Cerebellar cortex (tissue), 1 donor: ENCODE results near the gene ITPRIP.

ENCODE experiments used
- DNase-seq: peaks from one replicate; pipeline ENCODE4 v3.0.0-alpha.2; 2015; ENCODE audit warnings: low spot score

ITPRIP gene, protein sequence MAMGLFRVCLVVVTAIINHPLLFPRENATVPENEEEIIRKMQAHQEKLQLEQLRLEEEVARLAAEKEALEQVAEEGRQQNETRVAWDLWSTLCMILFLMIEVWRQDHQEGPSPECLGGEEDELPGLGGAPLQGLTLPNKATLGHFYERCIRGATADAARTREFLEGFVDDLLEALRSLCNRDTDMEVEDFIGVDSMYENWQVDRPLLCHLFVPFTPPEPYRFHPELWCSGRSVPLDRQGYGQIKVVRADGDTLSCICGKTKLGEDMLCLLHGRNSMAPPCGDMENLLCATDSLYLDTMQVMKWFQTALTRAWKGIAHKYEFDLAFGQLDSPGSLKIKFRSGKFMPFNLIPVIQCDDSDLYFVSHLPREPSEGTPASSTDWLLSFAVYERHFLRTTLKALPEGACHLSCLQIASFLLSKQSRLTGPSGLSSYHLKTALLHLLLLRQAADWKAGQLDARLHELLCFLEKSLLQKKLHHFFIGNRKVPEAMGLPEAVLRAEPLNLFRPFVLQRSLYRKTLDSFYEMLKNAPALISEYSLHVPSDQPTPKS

DNA sequence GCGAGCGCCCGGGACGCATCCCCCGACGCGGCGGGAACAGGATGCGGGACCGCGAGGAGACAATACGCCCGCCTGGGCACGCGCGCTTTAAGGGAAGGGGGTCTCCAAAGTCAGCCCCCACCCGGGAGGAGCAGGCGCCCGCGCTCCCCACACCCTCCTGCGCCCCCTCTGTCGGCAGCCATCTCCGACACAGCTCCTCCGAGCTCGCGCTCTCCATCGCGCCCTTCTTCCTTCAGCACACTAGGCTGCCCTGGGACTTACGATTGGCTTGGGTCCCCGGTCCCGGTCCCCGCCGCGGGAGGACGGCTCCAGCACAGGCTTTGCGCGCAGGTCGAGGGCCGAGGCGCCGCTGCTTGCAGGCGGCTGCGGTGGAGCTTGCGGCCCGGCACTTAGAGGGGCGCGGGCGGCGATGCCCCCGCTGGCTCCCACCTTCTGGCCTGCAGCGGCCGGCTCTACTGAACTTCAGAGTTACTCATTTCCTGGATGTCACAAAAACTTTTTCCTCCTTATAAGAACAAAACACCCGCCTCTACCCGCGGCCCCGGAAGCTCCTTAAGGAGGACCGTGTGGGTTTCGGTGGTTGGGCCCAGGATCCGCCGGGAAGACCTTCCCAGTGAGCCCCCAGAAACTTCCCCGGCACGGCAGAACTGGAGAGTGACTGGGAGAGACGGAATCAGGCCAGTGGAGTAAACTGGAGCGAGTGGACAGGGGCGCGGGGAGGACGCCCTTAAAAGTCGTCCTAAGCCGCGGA is at the start of gene ITPRIP:
Gene ITPRIP, minus strand, starts transcription at position 481 of the 751 bp plus-strand sequence. CDS start 22,414 bp downstream, outside the sequence.
- DNase-seq = peak; percentile 56

DNA sequence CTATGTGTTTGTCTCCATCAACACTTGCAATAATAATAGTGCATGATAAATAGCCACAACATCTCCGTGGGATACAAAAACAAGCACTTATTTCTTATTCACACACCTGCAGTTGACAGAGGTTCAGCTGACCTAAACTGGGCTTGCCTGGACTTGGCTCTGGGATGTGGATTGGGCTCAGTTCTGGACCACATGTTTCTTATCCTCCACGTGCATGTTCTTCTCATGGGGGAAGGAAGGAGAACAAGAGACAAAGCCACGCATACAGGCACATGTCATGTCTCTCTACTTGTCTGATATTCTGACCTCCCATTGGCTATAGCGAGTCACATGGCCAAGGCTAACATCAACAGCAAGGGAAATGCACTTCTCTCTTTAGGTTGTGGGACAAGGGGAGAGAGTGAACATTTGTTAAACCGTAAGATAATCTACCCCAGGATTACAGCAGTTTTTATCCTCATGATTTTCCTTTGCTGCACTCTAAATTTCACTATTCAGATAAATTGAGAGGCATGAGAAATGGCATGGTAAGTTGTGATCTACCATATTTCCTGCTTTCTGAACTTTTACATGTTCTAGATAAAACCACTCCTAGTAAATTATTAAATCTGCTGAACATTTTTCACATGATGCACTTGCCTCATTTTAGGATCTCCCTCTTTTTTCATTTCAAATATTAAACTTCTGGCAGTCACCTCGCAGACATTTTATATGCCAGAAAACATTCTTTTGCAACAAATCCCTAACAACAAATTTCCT is 49.0 kb upstream of the ITPRIP start:
- no peak for DNase-seq

DNA sequence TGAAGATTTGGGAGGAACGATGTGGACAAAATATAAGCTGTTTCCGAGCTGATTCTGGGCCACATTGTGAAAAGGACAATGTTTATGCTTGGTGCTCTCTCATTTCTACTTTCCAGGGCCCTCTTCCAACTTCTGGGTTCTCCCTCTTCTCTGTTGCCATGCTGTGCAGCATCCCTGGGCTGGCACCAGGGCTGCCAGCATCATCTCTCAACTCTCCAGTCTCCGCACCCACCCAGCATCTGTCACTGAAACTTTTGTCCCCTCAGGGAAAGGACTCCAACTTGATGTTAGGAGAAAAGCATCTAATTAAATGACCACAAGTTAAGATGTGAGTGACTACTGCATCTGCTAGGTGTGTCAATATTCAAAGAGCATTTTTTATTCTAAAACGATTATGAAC is 42.1 kb upstream of the ITPRIP start:
- DNase-seq = no peak

DNA sequence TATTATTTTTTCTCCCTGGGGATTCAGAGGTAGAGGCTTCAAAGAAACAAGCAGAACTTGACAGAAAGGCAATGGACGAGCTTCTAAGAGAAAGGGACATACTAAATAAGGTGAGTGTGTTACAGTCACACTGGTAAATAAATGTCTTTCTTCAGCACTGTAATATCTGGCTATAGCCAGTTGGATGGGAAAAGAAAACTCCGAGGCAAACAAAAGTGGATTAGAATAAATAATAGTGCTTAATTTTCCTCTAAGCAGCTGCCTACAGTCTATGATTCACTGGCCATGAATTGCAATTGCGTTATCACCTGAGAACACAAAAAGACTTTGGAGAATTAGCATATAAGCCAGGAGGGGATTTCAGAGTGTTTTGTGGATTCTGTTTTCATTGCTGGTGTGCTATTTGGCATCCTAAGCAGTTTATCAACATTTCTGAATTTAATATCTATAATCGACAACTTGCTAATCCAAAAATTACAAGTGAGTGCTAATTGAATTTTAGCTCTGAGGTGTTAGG is 38.6 kb upstream of the ITPRIP start:
- no peak for DNase-seq

DNA sequence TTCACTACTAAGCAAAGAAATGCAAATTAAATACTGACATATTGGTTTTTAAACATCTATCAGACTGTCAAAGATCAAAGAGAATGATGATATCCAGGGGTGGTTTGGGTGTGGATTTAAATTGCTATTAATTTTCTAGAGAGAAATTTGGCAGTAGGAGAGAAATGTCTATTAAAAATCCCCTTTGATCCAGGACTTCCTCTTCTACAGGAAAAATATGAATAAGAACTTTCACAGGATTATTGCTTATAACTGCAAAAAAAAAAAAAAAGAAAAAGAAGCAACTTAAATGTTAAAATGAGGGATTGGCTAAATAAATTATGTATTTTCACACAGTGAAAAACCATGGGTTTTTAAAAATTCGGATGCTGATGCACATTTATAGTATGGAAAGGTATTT is 36.3 kb upstream of the ITPRIP start:
- no peak for DNase-seq

DNA sequence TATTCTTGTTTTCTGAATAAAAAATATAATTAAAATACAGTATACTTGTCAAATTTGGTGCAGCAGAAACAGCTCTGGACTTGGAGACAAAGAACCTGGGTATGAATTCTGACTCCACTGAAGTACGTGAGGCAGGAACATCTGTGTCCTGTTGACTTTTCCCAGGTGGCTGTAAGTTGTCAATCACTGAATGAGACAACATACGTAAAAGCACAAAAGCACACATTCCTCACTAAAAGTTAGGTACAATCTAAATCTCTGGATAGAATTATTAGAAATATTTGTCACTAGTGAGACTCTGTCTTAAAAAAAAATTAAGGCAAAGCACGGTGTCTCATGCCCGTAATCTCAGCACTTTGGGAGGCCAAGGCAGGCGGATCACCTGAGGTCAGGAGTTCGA is 33.5 kb upstream of the ITPRIP start:
- no peak for DNase-seq

DNA sequence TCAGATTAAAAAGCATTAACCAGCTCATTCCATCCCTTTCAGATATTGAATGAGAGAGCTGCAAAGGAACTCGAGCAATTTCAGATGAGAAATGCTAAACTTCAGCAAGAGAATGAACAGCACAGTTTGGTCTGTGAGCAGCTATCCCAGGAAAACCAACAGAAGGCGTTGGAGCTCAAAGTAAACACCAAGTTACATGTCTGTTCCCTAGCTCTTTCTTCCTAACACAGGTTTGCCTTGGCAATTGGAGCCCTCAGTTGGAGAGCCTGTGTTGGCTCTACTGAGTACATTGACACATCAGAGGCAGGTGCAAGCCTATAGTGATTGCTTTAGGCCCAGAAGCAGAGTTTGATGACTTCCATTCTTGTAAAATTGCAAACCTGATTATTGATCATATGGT is 30.1 kb upstream of the ITPRIP start:
- no peak for DNase-seq

DNA sequence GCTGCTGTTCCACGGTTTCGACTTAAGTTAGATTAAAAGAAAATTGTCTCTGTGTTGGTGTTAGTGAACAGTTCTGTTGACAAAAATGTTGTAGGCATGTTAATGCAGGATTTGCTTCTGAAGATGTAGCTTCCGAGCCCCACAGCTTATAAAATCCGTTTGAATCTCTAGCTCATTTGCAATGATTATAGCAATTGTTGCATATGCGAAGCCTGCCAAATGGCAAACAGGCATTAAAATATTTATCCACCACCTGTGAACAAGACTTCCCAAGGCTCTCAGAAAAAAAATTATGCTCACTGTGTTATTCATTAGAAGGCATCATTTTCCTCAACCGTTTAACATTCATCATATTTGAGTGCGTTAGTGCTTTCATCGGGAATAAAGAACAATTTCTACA is 29.6 kb upstream of the ITPRIP start:
- DNase-seq = no peak

DNA sequence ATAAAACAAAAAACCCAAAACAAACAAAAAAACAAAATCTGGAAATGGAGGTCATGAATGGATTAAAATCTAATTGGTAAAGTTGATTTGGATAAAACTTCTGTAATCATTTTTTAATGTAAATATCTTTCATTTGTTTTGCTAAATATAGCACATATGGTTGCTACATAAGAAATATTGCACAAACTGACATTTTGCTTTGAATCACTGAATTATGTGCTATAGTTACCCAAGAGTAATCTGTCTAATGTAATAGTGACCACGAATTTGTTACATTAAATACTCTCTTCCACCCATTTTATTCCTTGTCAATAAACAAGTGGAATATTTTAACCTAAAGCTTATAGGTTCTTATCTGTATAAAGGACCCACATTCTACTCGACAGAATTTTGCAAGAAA is 21.5 kb upstream of the ITPRIP start:
- no peak for DNase-seq

DNA sequence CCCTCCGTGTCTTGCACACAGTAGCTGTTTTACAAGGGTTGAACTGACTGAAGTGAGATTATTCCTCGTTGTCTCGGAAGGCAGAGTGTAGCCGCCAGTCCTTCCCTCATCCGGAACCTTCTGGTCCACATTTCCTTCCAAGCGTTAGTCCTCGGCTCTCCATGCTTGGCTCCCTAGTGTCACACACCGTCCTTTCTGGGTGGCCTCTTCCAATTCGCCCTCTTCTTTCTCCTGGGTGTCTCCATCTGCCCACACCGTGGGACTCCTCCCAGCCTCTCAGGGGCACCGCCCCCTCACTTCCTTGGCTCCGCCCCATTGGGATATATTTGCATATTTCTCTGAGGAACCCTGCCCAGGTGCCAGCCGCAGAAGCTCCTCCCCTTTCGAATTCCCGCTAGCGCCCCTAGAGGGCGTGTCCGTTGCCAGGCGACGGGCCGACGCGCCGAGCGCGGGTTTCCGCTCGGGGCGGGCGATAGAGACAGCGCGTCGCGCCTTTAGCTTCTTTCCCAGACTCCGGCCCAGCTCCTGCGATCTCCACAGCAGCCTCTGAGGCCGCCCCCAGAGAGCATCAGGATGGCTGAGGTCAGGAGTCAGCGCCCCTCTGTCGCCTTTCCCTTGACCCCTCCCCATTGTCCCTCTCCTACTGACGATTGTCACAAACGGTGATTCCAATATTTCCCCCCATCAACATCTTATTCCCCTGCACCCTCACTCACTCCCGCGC is 15.2 kb upstream of the ITPRIP start, which contains the start of gene CFAP58:
Gene CFAP58, plus strand, starts transcription at position 509 of the 724 bp plus-strand sequence. Its CDS starts 65 bp downstream, at position 574.
- peak; percentile 74 for DNase-seq

DNA sequence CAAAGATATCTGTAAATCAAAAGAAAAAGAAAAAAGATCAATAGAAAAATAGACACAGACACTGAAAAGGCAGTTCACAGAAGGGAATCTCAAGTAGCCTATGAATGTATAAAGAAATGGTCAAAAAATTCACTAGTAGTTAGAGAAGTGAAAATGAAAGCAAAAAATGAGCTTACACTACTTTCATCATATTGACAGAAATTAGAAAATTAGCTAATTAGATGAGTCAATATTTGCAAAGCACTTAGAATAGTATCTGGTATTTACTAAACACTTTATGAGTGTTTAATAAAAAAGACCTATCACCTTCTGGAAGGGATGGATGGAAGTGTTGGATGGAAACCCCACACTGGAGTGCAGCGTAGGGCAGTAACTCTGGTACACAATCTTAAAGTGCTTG is 13.7 kb upstream of the ITPRIP start:
- DNase-seq = no peak

DNA sequence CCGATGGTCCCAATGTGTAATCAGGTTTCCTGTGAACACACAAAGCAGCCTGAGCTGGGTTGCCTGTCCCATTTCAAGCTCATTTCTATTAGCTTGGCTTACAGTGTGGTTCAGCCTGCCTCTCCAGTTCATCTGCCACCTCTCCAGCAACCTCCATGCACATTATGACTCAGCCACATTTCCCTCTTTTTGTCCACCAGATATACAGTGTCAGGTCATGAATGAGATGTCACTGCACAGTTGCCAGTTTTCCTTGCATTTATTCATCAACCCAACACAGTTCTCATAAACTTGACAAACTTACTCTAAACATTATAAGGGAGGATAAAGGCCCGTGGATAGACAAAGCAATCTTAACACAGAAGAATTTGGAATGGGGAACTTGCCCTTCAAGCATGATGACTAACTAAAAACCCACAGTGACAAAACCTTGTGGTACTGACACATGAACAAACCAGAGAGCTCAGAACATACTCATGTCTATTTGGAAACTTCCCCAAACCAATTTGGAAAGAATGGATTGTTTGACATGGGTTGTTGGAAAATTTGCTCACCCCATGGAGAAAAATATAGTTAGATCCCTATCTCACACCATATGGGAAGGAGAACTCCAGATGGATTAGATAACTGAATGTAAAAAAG is 12.9 kb upstream of the ITPRIP start:
- DNase-seq = no peak

DNA sequence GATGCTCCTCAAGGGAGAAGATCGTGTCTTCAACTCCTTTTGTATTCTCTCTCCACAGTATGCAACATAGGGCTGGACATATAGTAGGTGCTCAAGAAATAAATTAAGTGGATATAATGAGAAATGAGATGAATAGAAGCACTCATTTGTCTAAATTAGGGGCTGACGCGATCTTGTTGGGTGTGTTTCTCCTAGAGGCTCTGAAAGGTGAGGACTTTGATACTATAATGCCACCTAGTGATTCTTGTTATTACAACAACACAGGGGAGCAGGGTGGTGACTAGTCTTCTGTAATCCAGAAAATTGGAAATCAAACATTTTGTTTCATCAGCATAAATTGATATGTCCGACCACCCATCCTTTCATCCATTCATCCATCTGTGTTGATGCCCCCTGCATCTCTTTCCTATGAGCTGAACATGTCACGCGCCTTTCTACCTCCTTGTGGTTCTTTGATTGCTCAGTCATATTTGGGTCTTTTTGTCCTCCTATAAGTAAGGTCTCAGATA is 11.9 kb upstream of the ITPRIP start:
- peak; percentile 56 for DNase-seq

DNA sequence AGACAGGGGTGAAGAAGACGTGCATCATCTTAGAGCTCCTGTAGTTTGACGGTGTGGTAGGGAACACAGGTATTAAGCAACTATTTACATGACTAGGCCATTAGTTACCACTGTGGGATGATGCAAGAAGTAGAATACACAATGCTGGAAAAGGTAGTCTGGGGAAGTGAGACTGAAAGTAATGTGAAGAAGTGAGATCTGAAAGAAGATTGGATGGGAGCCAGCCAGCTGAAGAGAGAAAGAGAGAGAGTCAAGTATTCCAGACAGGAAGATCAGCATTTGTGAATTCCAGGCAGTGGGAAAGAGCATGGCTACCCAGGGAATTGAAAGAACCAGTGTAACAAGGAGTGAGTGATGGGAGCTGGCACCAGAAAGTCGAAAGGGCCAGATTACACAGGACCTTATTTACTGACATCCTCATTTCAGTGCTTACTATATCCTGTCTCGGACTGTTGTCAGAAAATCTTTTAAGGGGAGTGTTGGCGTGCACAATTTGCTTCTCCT is 11.4 kb upstream of the ITPRIP start:
- no peak for DNase-seq

DNA sequence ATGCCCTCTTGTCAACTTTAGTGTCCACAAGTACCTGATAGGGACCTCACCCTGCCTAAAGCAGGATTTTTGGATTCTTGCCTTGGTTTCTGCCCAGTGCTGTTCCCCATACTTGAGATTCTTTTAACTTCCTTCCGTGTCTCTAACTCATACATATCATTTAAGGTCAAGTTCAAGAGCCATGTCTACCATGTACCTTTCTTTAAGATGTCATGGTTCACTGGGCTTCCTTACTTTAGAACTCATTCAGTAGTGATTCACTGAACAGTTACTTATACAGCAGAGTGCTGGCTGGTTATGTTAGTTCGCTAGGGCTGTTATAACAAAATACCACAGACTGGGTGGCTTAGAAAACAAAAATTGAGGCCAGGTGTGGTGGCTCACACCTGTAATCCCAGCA is 10.3 kb upstream of the ITPRIP start:
- no peak for DNase-seq

DNA sequence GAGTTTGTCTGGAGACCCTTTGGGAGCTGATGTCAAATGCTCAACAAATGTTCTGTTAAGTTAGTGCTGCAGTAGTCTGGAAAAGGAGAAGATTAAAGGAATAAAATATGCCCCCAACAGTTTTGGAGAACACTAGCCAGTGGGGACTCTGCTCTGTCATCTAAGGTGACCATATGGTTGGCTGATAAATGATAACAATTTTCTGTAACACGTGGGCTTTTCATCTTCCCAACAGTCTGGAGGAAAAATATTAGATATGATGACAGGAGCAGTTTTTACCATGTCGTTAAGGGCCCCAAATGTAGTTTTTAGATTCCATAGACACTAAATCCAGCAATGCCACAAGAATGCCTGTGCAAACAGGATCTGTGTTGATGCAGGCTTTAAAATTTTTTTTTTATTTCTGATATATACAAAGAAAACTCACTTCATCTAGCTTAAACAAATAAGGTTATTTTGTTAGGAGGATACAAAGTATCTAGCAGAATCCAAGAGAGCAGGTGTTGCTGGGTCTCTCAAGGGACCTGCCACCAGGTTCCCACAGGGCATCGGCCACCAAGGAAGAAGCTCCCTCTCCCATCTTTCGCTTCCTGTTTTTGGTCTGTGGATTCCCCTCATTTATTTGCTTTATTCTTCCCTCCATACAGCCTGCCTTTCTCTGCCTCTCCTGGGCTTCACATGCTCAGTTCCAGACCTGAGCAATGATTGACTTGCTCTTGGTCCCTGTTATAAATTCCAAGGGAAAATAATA is 9.2 kb upstream of the ITPRIP start:
- DNase-seq = no peak

DNA sequence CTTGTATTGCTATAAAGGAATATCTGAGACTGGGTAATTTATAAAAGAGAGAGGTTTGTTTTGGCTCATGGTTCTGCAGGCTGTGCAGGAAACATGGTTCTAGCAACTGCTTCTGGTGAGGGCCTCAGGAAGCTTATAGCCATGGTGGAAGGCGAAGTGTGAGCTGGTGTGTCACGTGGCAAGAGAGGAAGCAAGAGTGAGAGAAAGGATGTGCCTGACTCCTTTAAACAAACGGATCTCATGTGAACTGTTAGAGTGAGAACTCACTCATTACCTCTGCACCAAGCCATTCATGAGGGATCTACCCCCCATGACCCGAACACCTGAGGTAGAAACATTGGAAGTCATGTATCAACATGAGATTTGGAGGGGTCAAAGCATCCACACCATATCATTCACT is 7.7 kb upstream of the ITPRIP start:
- DNase-seq = no peak

DNA sequence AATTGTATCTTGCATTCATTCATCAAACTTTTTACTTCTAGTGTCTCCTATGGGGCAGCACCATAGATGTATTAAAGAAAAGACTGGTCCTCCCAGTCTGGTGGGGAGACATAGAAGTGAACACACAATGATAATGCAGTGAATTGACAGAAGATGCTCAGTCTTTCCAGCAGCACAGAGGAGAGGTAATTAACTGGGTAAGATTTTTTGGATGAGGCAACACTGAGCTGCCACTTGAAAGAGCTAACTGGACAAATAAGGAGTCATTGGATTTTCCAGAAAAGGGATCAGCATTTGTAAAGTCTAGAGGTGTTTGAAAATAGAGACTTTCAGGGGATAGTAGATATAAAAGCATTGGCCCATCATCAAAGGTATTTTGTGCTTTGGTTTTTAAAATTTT is 7.2 kb upstream of the ITPRIP start:
- no peak for DNase-seq

DNA sequence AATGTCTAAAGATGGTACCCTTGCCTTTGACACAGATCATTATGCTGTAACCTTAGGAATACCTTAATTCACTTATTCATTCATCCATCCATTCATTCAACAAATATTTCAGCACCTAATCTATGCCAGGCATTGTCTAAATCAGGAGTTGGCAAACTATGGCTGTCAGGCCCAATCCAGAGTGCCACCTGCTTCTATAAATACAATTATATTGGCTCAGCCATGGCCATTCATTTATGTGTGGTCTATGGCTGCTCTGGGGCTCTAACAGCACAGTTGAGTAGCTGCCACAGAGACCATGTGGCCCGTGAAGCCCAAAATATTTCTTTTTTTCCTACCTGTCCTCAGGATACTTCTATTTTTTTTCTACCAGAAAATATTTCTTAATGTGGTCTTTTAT is 6.0 kb upstream of the ITPRIP start:
- DNase-seq = no peak

DNA sequence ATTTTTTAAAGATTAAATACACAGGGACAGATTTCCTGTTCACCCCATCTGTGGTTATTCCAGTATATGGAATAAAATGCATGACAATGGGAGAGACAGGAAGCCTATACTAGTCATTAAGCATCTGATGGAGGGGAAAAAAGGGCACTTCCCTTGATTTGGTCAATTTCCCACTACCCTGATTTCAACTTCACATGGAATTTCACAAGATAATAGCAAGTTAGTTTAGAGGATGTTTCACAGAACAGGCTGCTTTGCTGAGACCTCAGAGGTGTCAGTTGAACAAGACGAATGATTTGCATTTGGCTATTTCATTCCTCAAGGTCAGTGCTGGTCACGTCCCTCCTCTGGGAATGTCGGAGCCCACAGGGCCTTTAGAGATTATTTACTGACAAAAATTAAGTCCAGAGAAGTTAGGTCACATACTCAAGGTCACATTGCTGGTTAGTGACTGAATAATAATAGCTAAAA is 4.7 kb upstream of the ITPRIP start:
- no peak for DNase-seq
